HEK293 (cell line): ENCODE measurements around the gene GPR35.

Experiments
- CTCF ChIA-PET: fragments of 350-600 bp; formaldehyde crosslinking; extraction: SDS; loops from one replicate; lab custom pipeline; 2021; ENCODE audit warnings: antibody characterized with exemption; lab: Yijun Ruan, JAX
- POLR2A ChIA-PET: fragments of 300-600 bp; formaldehyde crosslinking; extraction: SDS; loops from one replicate; lab custom pipeline; 2020; ENCODE audit warnings: antibody characterized with exemption, inconsistent platforms; lab: Yijun Ruan, JAX
- H3K27ac ChIP-seq: fragments of 200-500 bp; sonication (Bioruptor generic); 2 replicates; pipeline ENCODE4 v1.5.1; 2014; ENCODE audit warnings: low read depth, low read length, control low read depth, inconsistent platforms; ENCODE audit errors: extremely low read depth
- H3K36me3 ChIP-seq, 2 experiments: fragments of 200-500 bp in 1 of 2; sonication (Bioruptor generic) in 1 of 2; 1 replicate in 1 of 2; 2 replicates in 1 of 2; pipeline ENCODE4 v1.5.1; 2014 to 2017; ENCODE audit warnings: inconsistent platforms in 2 of 2, low read length in 2 of 2; ENCODE audit not compliant: control insufficient read depth in 2 of 2, insufficient read depth in 1 of 2
- H3K4me1 ChIP-seq: fragments of 200-500 bp; sonication (Bioruptor generic); 2 replicates; pipeline ENCODE4 v1.5.1; 2014; ENCODE audit warnings: mild to moderate bottlenecking, low read length, inconsistent platforms; ENCODE audit not compliant: control insufficient read depth, insufficient read depth
- H3K4me3 ChIP-seq: 2 replicates; pipeline ENCODE4 v1.5.1; 2011; ENCODE audit warnings: low read depth, mild to moderate bottlenecking, control low read depth, low read length, moderate library complexity
- H3K9me3 ChIP-seq: fragments of 200-500 bp; sonication (Bioruptor generic); 2 replicates; pipeline ENCODE4 v1.5.1; 2014; ENCODE audit warnings: low read depth, low read length, inconsistent platforms; ENCODE audit not compliant: control insufficient read depth, insufficient read depth
- BCL11A ChIP-seq: fragments of 450-650 bp; formaldehyde crosslinking; IDR thresholded peaks from 2 replicates; pipeline ENCODE4 v1.5.1; 2016; ENCODE audit warnings: low read depth, missing biosample characterization, missing genetic modification characterization
- GFI1B ChIP-seq: fragments of 450-650 bp; formaldehyde crosslinking; IDR thresholded peaks from 2 replicates; pipeline ENCODE4 v1.5.1; 2016; ENCODE audit warnings: missing biosample characterization, missing genetic modification characterization
- HOXC10 ChIP-seq: sonication (generic); formaldehyde crosslinking; IDR thresholded peaks from 2 replicates; pipeline ENCODE4 v1.8.1; 2023; ENCODE audit warnings: mild to moderate bottlenecking, missing genetic modification reagents
- PRDM10 ChIP-seq: fragments of 450-650 bp; formaldehyde crosslinking; IDR thresholded peaks from 2 replicates; pipeline ENCODE4 v1.5.1; 2016; ENCODE audit warnings: missing biosample characterization, missing genetic modification characterization
- SETDB1 ChIP-seq: IDR thresholded peaks from one replicate; pipeline ENCODE4 v1.6.1; 2017; ENCODE audit warnings: mild to moderate bottlenecking, low read length, moderate library complexity, mixed read lengths; ENCODE audit not compliant: insufficient read length
- SP7 ChIP-seq: fragments of 450-650 bp; formaldehyde crosslinking; IDR thresholded peaks from 2 replicates; pipeline ENCODE4 v1.5.1; 2016; ENCODE audit warnings: missing biosample characterization, missing genetic modification characterization
- ZBTB17 ChIP-seq: fragments of 450-650 bp; formaldehyde crosslinking; IDR thresholded peaks from 2 replicates; pipeline ENCODE4 v1.5.1; 2016; ENCODE audit warnings: missing biosample characterization, missing genetic modification characterization
- ZBTB21 ChIP-seq: fragments of 450-650 bp; formaldehyde crosslinking; IDR thresholded peaks from 2 replicates; pipeline ENCODE4 v1.5.1; 2017; ENCODE audit warnings: missing biosample characterization, missing genetic modification characterization
- ZFP41 ChIP-seq: fragments of 450-650 bp; formaldehyde crosslinking; IDR thresholded peaks from 2 replicates; pipeline ENCODE4 v1.5.1; 2016; ENCODE audit warnings: missing biosample characterization, missing genetic modification characterization, borderline replicate concordance
- ZNF148 ChIP-seq: fragments of 450-650 bp; formaldehyde crosslinking; IDR thresholded peaks from 2 replicates; pipeline ENCODE4 v1.5.0; 2017; ENCODE audit warnings: missing biosample characterization, missing genetic modification characterization, borderline replicate concordance
- ZNF169 ChIP-seq: fragments of 450-650 bp; formaldehyde crosslinking; IDR thresholded peaks from 2 replicates; pipeline ENCODE4 v1.5.1; 2016; ENCODE audit warnings: missing biosample characterization, missing genetic modification characterization
- ZNF266 ChIP-seq: fragments of 450-650 bp; formaldehyde crosslinking; IDR thresholded peaks from 2 replicates; pipeline ENCODE4 v1.5.1; 2016; ENCODE audit warnings: missing biosample characterization, missing genetic modification characterization, low read depth
- ZNF488 ChIP-seq: fragments of 450-650 bp; formaldehyde crosslinking; IDR thresholded peaks from 2 replicates; pipeline ENCODE4 v1.5.1; 2016; ENCODE audit warnings: missing biosample characterization, missing genetic modification characterization
- ZNF513 ChIP-seq: fragments of 450-650 bp; IDR thresholded peaks from 2 replicates; pipeline ENCODE4 v1.5.1; 2018; ENCODE audit warnings: missing biosample characterization, missing genetic modification characterization
- ZNF521 ChIP-seq: fragments of 450-650 bp; formaldehyde crosslinking; IDR thresholded peaks from 2 replicates; pipeline ENCODE4 v1.5.1; 2017; ENCODE audit warnings: missing biosample characterization, mild to moderate bottlenecking, missing genetic modification characterization
- ZNF701 ChIP-seq: fragments of 450-650 bp; formaldehyde crosslinking; IDR thresholded peaks from 2 replicates; pipeline ENCODE4 v1.5.1; 2016; ENCODE audit warnings: missing biosample characterization, missing genetic modification characterization
- ZSCAN18 ChIP-seq: fragments of 450-650 bp; formaldehyde crosslinking; IDR thresholded peaks from 2 replicates; pipeline ENCODE4 v1.5.1; 2016; ENCODE audit warnings: missing biosample characterization, missing genetic modification characterization

GPR35 gene

GRCh38 chr2:240602266-240603050 lies 22.8 kb upstream of the GPR35 start (continued):
- TF ChIP-seq ZNF488 (tag by site-specific recombination) (no peak), GFI1B (no peak)

- Histone ChIP-seq H3K27ac (no peak overlapping the region), H3K4me3 (no peak overlapping the region), H3K36me3 (peaks cover 0 to 25% of the 10 kb centered on the region in 2 experiments; a peak in 2 of 3 replicates), H3K9me3 (no peaks in the 10 kb centered on the region), H3K4me1 (no peaks in the 10 kb centered on the region; the same call in 1 of the 2 replicates)
- ChIA-PET CTCF (interaction anchor here (0.9 to 1.4 kb wide), 2 partner anchors 23 to 64 kb away, joined by 3 to 4 read pairs; no protein-coding TSS in a partner anchor), POLR2A (no interaction called here)
- TF ChIP-seq ZBTB17 (no peak), ZSCAN18 (tag by site-specific recombination) (no peak), ZFP41 (tag by site-specific recombination) (no peak), ZNF521 (no peak), HOXC10 (CRISPR knock-in tag) (no peak), ZNF513 (no peak), SETDB1 (no peak), PRDM10 (no peak), ZBTB21 (tag by site-specific recombination) (no peak), ZNF701 (tag by site-specific recombination) (no peak), SP7 (no peak), ZNF148 (tag by site-specific recombination) (no peak), ZNF266 (tag by site-specific recombination) (no peak), ZNF169 (tag by site-specific recombination) (no peak), BCL11A (tag by site-specific recombination) (no peak)
Observed at GRCh38 chr2:240603081-240603835, 22.0 kb upstream of the GPR35 start.
